Ishikawa (cell line): ENCODE data around the gene AIF1L.

Experiments
- EGR1 ChIP-seq: IDR thresholded peaks from 2 replicates; pipeline ENCODE4 v1.6.1; 2012
- EP300 ChIP-seq: IDR thresholded peaks from 2 replicates; pipeline ENCODE4 v1.6.1; 2012; ENCODE audit warnings: borderline replicate concordance
- NFIC ChIP-seq: IDR thresholded peaks from 2 replicates; pipeline ENCODE4 v1.6.1; 2012
- REST ChIP-seq: IDR thresholded peaks from 2 replicates; pipeline ENCODE4 v1.6.1; 2012; ENCODE audit warnings: low read depth, mild to moderate bottlenecking
- TAF1 ChIP-seq: IDR thresholded peaks from 2 replicates; pipeline ENCODE4 v1.6.1; 2012; ENCODE audit warnings: low read depth, mild to moderate bottlenecking
- TCF12 ChIP-seq: IDR thresholded peaks from 2 replicates; pipeline ENCODE4 v1.6.1; 2012; ENCODE audit warnings: low read depth
- YY1 ChIP-seq: IDR thresholded peaks from 2 replicates; pipeline ENCODE4 v1.6.1; 2012; ENCODE audit warnings: low read depth
- ZBTB7A ChIP-seq: IDR thresholded peaks from 2 replicates; pipeline ENCODE4 v1.6.1; 2012; ENCODE audit warnings: low read depth

GRCh38 chr9:131050831-131051230 lies 45.5 kb upstream of the AIF1L start:
- TF ChIP-seq EP300 (no peak), TCF12 (no peak), ZBTB7A (no peak), REST (no peak), NFIC (no peak), EGR1 (no peak), YY1 (no peak), TAF1 (no peak)
